H9 (cell line): Measurements from ENCODE around the gene ADAMTSL2. TPM values are rescaled to one million over a fixed set of nuclear protein-coding genes. Genes with fewer than 3 reads are reported as not detected.

Source experiments
- DNase-seq: peaks from one replicate; pipeline ENCODE4 v3.0.0-alpha.2; 2017
- H2AFZ ChIP-seq: one replicate; pipeline ENCODE4 v1.6.1; 2013; ENCODE audit warnings: mild to moderate bottlenecking, low read length, control low read depth, moderate library complexity
- H2AK5ac ChIP-seq: 2 replicates; pipeline ENCODE4 v1.6.1; 2013; ENCODE audit warnings: low read length, control low read depth, mixed read lengths; ENCODE audit not compliant: insufficient read length
- H2BK120ac ChIP-seq: one replicate; pipeline ENCODE4 v1.6.1; 2013; ENCODE audit warnings: low read depth, mild to moderate bottlenecking, low read length, control low read depth, inconsistent platforms; ENCODE audit not compliant: poor library complexity, severe bottlenecking
- H2BK12ac ChIP-seq: 2 replicates; pipeline ENCODE4 v1.6.1; 2013; ENCODE audit warnings: low read length, control low read depth, mixed read lengths, low read depth; ENCODE audit not compliant: insufficient read length
- H2BK15ac ChIP-seq: 2 replicates; pipeline ENCODE4 v1.6.1; 2013; ENCODE audit warnings: low read depth, low read length, control low read depth
- H2BK20ac ChIP-seq: one replicate; pipeline ENCODE4 v1.6.1; 2013; ENCODE audit warnings: low read depth, mild to moderate bottlenecking, low read length, control low read depth, inconsistent platforms; ENCODE audit not compliant: poor library complexity, severe bottlenecking
- H2BK5ac ChIP-seq: 2 replicates; pipeline ENCODE4 v1.6.1; 2013; ENCODE audit warnings: low read length, control low read depth, mixed read lengths; ENCODE audit not compliant: insufficient read length
- H3K14ac ChIP-seq: 2 replicates; pipeline ENCODE4 v1.6.1; 2013; ENCODE audit warnings: low read length, control low read depth; ENCODE audit not compliant: insufficient read depth
- H3K18ac ChIP-seq: 2 replicates; pipeline ENCODE4 v1.6.1; 2013; ENCODE audit warnings: low read depth, mild to moderate bottlenecking, mixed read lengths, low read length, control low read depth; ENCODE audit not compliant: insufficient read length
- H3K23ac ChIP-seq: 2 replicates; pipeline ENCODE4 v1.6.1; 2013; ENCODE audit warnings: low read length, control low read depth, mixed read lengths, low read depth; ENCODE audit not compliant: insufficient read length
- H3K23me2 ChIP-seq: 2 replicates; pipeline ENCODE4 v1.6.1; 2013; ENCODE audit warnings: low read depth, mild to moderate bottlenecking, mixed read lengths, low read length, control low read depth; ENCODE audit not compliant: insufficient read length, poor library complexity, severe bottlenecking
- H3K27ac ChIP-seq: 2 replicates; pipeline ENCODE4 v1.5.1; 2013; ENCODE audit warnings: low read length, control low read depth, mixed read lengths, low read depth; ENCODE audit not compliant: insufficient read length
- H3K27me3 ChIP-seq: 2 replicates; pipeline ENCODE4 v1.6.1; 2013; ENCODE audit warnings: low read length, control low read depth, inconsistent platforms; ENCODE audit not compliant: insufficient read depth
- H3K4ac ChIP-seq: 2 replicates; pipeline ENCODE4 v1.6.1; 2013; ENCODE audit warnings: low read depth, mild to moderate bottlenecking, control low read depth, inconsistent platforms, low read length, moderate library complexity
- H3K4me1 ChIP-seq: 2 replicates; pipeline ENCODE4 v1.6.1; 2013; ENCODE audit warnings: low read length, control low read depth, inconsistent platforms; ENCODE audit not compliant: insufficient read depth
- H3K4me2 ChIP-seq: 2 replicates; pipeline ENCODE4 v1.6.1; 2013; ENCODE audit warnings: low read length, control low read depth, mixed read lengths; ENCODE audit not compliant: insufficient read length, insufficient read depth
- H3K56ac ChIP-seq: 2 replicates; pipeline ENCODE4 v1.6.1; 2013; ENCODE audit warnings: low read depth, mild to moderate bottlenecking, mixed read lengths, low read length, control low read depth; ENCODE audit not compliant: insufficient read length
- H3K79me1 ChIP-seq: 2 replicates; pipeline ENCODE4 v1.6.1; 2013; ENCODE audit warnings: low read depth, mild to moderate bottlenecking, moderate library complexity, low read length, control low read depth, inconsistent platforms; ENCODE audit not compliant: insufficient read depth, poor library complexity, severe bottlenecking
- H3K79me2 ChIP-seq: 2 replicates; pipeline ENCODE4 v1.6.1; 2013; ENCODE audit warnings: low read length, control low read depth, inconsistent platforms; ENCODE audit not compliant: insufficient read depth
- H3K9ac ChIP-seq: 2 replicates; pipeline ENCODE4 v1.6.1; 2013; ENCODE audit warnings: low read length, control low read depth, mixed read lengths; ENCODE audit not compliant: insufficient read length; ENCODE audit errors: extremely low read depth
- H3K9me3 ChIP-seq: one replicate; pipeline ENCODE4 v1.6.1; 2013; ENCODE audit warnings: low read depth, low read length, inconsistent platforms; ENCODE audit not compliant: control insufficient read depth
- H3T11ph ChIP-seq: one replicate; pipeline ENCODE4 v1.6.1; 2013; ENCODE audit warnings: mild to moderate bottlenecking, low read length, control low read depth, inconsistent platforms
- H4K20me1 ChIP-seq: one replicate; pipeline ENCODE4 v1.6.1; 2013; ENCODE audit not compliant: control insufficient read depth, insufficient read length, insufficient read depth
- H4K5ac ChIP-seq: 2 replicates; pipeline ENCODE4 v1.6.1; 2013; ENCODE audit warnings: low read depth, mild to moderate bottlenecking, mixed read lengths, low read length, control low read depth; ENCODE audit not compliant: insufficient read length
- H4K8ac ChIP-seq: replicated peaks from 2 replicates; pipeline ENCODE4 v1.6.1; 2013; ENCODE audit warnings: low read length, control low read depth, mixed read lengths, low read depth; ENCODE audit not compliant: insufficient read length
- H4K91ac ChIP-seq: 2 replicates; pipeline ENCODE4 v1.6.1; 2013; ENCODE audit warnings: low read depth, mild to moderate bottlenecking, moderate library complexity, mixed read lengths, low read length, control low read depth; ENCODE audit not compliant: insufficient read length
- H3K27ac Mint-ChIP-seq, 3 experiments: 2 replicates in 2 of 3; 3 replicates in 1 of 3; pipeline ENCODE4 v1.8.0; 2020 to 2021; ENCODE audit warnings: mixed read lengths in 3 of 3, mild to moderate bottlenecking in 1 of 3, moderate library complexity in 1 of 3
- H3K27me3 Mint-ChIP-seq: 2 replicates; pipeline ENCODE4 v1.8.0; 2021; ENCODE audit warnings: low read depth, mild to moderate bottlenecking, moderate library complexity, mixed read lengths
- H3K36me3 Mint-ChIP-seq, 3 experiments: 2 replicates in 2 of 3; 3 replicates in 1 of 3; pipeline ENCODE4 v1.8.0; 2020 to 2021; ENCODE audit warnings: low read depth in 3 of 3, mixed read lengths in 3 of 3; ENCODE audit not compliant: insufficient read depth in 1 of 3
- H3K4me1 Mint-ChIP-seq, 2 experiments: 2 replicates each; pipeline ENCODE4 v1.8.0; 2020; ENCODE audit warnings: mixed read lengths in 2 of 2
- H3K4me3 Mint-ChIP-seq, 2 experiments: 2 replicates in 1 of 2; 3 replicates in 1 of 2; pipeline ENCODE4 v1.8.0; 2020 to 2021; ENCODE audit warnings: mild to moderate bottlenecking in 2 of 2, mixed read lengths in 2 of 2, moderate library complexity in 1 of 2
- H3K9me3 Mint-ChIP-seq, 2 experiments: 2 replicates in 1 of 2; 3 replicates in 1 of 2; pipeline ENCODE4 v1.8.0; 2020; ENCODE audit warnings: mild to moderate bottlenecking in 2 of 2, mixed read lengths in 2 of 2, moderate library complexity in 1 of 2
- WGBS: extraction: QIAGEN DNeasy Blood & Tissue Kit; methylation state at CpG from one replicate; pipeline ENCODE4 v1.1.7; 2013; ENCODE audit warnings: missing lambda C conversion rate, low lambda C conversion rate, mixed read lengths; ENCODE audit not compliant: insufficient read length; ENCODE audit errors: extremely low coverage; 5-methylcytosine and 5-hydroxymethylcytosine counted together
- total RNA-seq: library from RNA; stranded (reverse); gene quantifications from 2 replicates; pipeline ENCODE4 v1.2.1, GENCODE V29; 2021
- TF ChIP-seq, protein P1 (sequence below): fragments of 200-600 bp; sonication (generic); conservative IDR thresholded peaks from 3 replicates; pipeline ENCODE4 v1.8.0; 2021; ENCODE audit warnings: antibody characterized with exemption, mild to moderate bottlenecking

The ADAMTSL2 gene
- total RNA-seq, 1 experiment from 2014 or later, result 0.61 TPM

DNA sequence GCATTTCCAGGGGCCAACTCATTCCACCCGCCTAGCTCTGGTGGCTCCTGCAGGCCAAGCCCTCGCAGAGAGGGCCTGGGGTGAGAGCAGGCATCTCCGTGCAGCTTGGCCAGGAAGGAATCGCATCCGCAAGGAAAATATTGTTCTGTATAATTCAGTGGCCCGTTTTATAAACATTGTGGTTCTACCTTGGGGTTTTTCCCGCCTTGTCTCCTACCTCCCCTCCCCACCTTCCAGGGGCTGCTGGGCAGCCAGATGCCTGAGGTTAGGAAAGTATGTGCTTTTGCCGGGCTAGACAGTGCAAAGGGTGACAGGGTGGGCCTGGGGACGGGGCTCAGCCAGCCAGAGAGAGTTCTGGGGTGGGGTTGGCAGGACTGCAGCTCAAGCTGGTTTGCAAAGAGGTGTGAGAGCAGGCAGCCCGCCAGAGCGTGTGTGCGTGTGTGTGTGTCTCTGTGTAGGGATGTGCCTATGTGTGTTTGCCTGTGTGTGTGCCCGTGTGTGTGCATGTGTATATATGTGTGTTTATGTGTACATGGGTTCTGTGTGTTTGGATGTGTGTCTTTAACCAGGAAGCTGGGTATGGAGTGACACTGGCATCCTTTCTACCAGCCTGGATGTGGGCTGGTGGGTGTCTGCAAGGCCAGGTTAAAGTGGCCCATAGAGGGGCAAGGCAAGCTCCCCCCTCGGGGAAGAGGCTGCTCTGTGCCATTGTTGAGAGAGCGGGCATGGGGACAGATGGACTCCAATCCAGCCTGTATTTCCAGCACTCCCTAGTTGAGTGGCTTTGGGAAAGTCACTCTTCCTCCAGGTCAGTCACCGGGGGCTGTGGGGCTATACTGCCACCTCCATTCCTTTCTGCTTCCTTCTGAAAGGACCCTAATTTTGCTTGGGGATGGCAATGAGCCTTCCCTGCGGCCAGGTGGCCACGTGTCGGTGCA lies 45.0 kb upstream of the ADAMTSL2 start:
- H2BK120ac ChIP-seq, result no peak overlapping the region
- H3K79me1 ChIP-seq, result no peaks in the 10 kb centered on the region
- H2AFZ ChIP-seq, result no peak overlapping the region
- no peak overlapping the region for H2BK12ac ChIP-seq
- H3K23ac ChIP-seq, result no peak overlapping the region
- H3K27me3 Mint-ChIP-seq, result no peaks in the 10 kb centered on the region; the same call in 1 of the 2 replicates
- no peaks in the 10 kb centered on the region for H3K9me3 Mint-ChIP-seq
- H3K9ac ChIP-seq, result no peak overlapping the region
- no peak overlapping the region for H3K27ac ChIP-seq
- no peaks in the 10 kb centered on the region for H3K79me2 ChIP-seq
- no peak overlapping the region for H3K4me2 ChIP-seq
- H3K36me3 Mint-ChIP-seq, result no peaks in the 10 kb centered on the region
- H4K91ac ChIP-seq, result no peak overlapping the region
- DNase-seq, result no peak
- H3K4me1 Mint-ChIP-seq, result 0 out of 4 replicates have a peak, but pooled peaks cover 0 to 2% of the 10 kb centered on the region in 2 experiments
- no peak overlapping the region for H2BK15ac ChIP-seq
- H4K20me1 ChIP-seq, result no peaks in the 10 kb centered on the region
- H3K27ac Mint-ChIP-seq, result no peak overlapping the region; a peak in 1 of 7 replicates
- H3K56ac ChIP-seq, result no peak overlapping the region
- no peak overlapping the region for H4K8ac ChIP-seq
- H3K9me3 ChIP-seq, result no peaks in the 10 kb centered on the region
- H3T11ph ChIP-seq, result no peak overlapping the region
- H4K5ac ChIP-seq, result no peak overlapping the region
- H2AK5ac ChIP-seq, result no peak overlapping the region
- TF ChIP-seq, protein P1, sequence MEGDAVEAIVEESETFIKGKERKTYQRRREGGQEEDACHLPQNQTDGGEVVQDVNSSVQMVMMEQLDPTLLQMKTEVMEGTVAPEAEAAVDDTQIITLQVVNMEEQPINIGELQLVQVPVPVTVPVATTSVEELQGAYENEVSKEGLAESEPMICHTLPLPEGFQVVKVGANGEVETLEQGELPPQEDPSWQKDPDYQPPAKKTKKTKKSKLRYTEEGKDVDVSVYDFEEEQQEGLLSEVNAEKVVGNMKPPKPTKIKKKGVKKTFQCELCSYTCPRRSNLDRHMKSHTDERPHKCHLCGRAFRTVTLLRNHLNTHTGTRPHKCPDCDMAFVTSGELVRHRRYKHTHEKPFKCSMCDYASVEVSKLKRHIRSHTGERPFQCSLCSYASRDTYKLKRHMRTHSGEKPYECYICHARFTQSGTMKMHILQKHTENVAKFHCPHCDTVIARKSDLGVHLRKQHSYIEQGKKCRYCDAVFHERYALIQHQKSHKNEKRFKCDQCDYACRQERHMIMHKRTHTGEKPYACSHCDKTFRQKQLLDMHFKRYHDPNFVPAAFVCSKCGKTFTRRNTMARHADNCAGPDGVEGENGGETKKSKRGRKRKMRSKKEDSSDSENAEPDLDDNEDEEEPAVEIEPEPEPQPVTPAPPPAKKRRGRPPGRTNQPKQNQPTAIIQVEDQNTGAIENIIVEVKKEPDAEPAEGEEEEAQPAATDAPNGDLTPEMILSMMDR, result no peak
- no peaks in the 10 kb centered on the region for H3K4me1 ChIP-seq
- no peak overlapping the region for H3K18ac ChIP-seq
- H2BK20ac ChIP-seq, result no peak overlapping the region
- H3K4me3 Mint-ChIP-seq, result peak overlapping the region in 1 of 2 experiments; percentile 10; a peak in 2 of 5 replicates
- H3K4ac ChIP-seq, result no peak overlapping the region
- H2BK5ac ChIP-seq, result no peak overlapping the region
- no peaks in the 10 kb centered on the region for H3K23me2 ChIP-seq
- no peaks in the 10 kb centered on the region for H3K27me3 ChIP-seq
- H3K14ac ChIP-seq, result no peak overlapping the region; the same call in 1 of the 2 replicates
- no CpG with 5 or more reads among the region's 19 CpGs for WGBS
